Effector CD4-positive, alpha-beta T cell (primary cell): ENCODE data around the gene NCEH1.

Experiments used
- DNase-seq: peaks from one replicate; pipeline ENCODE4 v3.0.0-alpha.2; 2020

Gene NCEH1

GRCh38 chr3:172643506-172644179 is 67.2 kb downstream of the NCEH1 start:
- no peak for DNase-seq

DNA sequence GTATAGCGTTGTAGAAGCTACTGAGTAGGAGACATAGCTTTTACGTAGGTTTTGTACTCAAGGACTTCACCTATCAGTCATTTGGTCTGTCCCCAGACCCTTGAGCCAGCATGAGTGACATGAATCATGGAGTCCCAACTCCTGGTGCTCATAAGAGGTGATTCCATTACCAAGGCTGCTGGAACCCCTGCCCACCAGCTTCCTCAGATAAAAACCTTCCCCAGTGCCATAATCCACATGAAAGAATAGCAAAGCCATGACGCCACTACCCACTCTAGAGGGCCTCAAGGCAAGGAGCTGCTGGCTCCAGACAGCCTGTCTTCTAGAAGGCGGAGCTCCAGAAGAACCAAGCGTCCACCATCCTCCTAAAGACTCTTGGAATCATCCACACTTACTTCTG is 69.6 kb downstream of the NCEH1 start:
- DNase-seq, result no peak

- DNase-seq, result no peak
Observed at GRCh38 chr3:172640751-172641150, 70.1 kb downstream of the NCEH1 start.

- no peak for DNase-seq
Observed at GRCh38 chr3:172635588-172635987, 75.3 kb downstream of the NCEH1 start.

DNA sequence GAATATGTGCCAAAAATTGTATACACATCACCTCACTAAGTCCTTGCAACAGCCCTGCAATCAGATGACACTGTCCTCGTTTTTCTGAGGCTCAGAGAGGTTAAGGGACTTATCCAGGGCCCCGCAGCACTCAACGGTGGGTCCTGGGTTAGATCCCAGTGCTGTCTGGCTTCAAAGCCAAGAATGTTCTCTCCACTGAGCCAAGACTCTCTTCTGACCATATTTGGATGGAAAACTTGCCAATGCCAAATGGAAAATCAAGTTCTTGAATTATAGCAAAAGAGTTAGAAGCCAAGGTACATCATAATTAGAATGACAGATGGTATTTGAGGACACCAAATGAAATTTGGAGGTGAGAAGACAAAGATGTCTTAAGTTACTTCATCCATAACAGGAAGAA is 75.9 kb downstream of the NCEH1 start:
- no peak for DNase-seq

DNA sequence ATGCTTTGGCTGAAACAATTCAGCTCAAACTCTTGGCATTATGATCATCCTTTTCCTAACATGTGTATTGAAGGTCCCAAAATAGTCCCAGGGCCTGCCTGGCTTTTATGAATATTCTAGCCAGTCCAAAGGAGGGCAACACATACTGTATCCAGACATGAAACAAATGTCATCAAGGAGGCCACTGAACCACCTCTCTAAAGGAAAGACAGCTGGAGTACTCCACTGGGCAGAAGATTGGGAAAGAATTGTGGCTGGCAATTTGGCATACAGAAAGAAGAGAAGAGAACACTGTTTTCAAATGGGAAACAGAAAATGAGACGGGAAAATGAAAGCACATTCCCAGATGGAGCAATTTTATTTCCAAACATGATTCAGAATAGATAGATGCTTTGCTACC is 80.6 kb downstream of the NCEH1 start:
- DNase-seq, result no peak

- DNase-seq, result no peak
Observed at GRCh38 chr3:172629470-172629869, 81.4 kb downstream of the NCEH1 start.

DNA sequence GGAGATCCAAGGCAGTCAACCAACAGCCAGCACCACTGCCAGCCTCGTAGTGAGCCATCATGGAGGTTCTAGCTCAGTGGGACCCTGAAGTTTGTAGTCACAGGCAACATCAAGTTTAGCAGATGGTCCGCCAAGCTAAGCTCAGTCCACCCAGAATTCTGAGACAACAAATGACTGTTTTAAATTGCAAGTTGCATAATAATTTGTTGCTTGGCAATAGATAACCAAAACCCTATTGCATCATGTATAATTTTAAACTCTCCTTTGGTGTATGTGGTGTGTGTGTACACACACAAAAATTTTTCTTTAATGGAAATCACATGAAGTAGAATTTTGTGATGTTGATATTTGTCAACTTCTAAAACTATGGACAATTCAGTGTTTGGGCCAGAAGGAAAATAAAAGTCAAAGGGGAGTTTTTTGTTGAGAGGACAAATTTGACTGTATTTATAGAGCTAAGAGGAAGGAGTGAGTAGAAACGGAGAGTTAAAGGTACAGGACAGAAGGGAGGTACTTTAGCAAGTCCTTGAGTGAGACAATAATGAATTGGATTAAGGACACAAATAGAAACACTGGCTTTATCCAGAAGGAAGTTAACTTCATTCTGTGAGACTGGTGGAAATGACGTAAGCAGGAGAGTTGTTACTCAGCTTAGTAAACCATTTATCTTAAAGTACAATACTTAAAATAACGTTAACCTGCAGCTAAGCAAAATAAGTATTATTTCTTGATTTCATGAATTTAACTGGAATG is 83.6 kb downstream of the NCEH1 start:
- no peak for DNase-seq

- no peak for DNase-seq
Observed at GRCh38 chr3:172626021-172626640, 84.7 kb downstream of the NCEH1 start.

GRCh38 chr3:172625404-172625803 is 85.5 kb downstream of the NCEH1 start:
- DNase-seq, result no peak

DNA sequence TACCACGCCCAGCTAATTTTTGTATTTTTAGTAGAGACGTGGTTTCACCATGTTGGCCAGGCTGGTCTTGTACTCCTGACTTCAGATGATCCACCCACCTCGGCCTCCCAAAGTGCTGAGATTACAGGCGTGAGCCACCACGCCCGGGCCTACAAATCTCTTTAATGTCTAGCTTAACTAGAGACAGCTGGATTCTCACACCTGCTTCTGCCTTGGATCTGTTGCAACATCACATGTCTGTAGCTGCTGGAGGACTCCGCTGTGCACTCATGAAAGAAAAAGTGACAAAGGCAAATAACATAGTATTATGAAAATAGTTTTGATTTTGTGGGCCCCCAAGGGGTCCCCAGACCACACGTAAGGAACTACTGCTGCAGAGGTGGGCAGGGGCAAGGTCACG is 85.9 kb downstream of the NCEH1 start:
- DNase-seq, result no peak

- peak; percentile 20 for DNase-seq
Observed at GRCh38 chr3:172622916-172623700, 87.8 kb downstream of the NCEH1 start.

DNA sequence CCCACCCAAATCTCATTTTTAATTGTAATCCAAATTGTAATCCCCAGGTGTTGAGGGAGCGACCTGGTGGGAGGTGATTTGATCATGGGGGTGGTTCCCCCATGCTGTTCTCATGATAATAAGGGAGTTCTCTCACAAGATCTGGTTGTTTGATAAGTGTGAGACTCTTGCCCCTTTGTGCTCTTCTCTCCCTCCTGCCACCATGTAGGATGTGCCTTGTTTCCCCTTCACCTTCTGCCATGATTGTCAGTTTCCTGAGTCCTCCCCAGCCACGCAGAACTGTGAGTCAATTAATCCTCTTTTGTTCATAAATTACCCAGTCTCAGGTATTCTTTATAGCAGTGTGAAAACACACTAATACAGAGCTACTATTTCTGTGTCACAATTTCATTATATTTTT is 88.7 kb downstream of the NCEH1 start:
- no peak for DNase-seq

GRCh38 chr3:172617976-172618375 is 92.9 kb downstream of the NCEH1 start:
- DNase-seq, result no peak

- DNase-seq, result no peak
Observed at GRCh38 chr3:172617013-172617706, 93.7 kb downstream of the NCEH1 start.

GRCh38 chr3:172616031-172616461 is 94.8 kb downstream of the NCEH1 start:
- no peak for DNase-seq

DNA sequence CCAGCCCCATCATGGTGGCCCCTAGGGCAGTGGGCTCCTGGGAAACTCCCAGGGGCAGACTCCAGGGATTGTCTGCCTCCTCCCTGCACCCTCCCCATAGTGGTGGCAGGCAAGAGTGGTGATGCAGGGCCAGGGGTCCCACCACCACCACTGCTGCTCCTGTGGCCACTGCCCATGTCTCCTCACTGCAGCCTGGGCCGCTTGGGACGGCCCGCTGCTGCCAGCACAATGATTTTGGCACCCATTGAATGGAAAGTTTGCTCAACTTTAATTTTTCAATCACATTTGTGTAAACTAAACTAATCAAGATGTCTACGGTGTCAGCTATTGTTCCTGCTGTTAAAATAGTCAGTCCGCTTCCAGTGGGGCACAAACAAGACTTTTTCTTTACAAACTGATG is 95.6 kb downstream of the NCEH1 start:
- DNase-seq, result no peak

DNA sequence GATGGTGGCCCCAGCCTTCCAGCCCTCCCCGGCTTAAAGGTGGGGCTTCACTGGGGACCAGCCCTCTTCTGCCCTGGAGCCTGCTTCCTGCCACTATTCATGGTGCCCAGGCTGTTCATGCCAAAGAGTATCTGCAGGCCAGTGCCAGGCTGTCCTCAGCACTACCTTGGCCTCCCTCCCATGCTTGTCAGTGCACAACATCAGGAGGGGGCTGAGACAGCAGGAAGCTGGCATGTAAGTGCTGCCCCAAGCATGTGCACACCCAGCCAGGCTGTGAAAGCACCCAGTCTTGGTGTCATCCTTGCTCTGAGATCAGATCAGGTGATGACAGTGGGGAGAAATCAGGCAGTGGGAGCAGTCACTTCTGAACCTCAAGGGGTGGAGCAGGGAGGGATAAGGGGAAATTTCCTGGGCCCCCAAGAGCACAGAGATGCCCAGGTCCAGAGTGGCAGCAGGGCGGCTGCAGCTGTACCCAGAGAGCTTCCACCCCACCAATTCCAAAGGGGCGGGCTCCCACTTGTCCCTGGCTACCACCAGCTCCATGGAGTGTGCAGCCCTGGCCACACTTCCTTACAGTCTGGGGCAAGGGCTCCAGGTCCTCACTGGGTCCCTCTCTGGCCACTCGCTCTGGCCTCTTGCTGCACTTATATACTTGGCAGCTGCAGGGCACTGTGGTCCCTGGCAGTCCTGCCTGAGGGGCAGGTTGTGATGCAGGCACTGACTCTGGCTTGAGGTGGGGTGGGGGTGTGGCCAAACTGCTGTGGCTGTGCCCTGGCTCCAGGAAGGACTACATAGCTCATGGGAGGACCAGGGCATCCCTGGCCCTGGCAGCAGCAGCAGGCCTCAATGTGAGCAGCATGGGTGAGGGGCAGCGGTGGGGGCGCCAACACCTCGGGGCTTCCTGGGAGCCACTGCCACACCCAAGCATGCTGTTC is 96.3 kb downstream of the NCEH1 start:
- DNase-seq, result no peak

- DNase-seq, result no peak
Observed at GRCh38 chr3:172613845-172614244, 97.0 kb downstream of the NCEH1 start.

- no peak for DNase-seq
Observed at GRCh38 chr3:172612871-172613678, 97.8 kb downstream of the NCEH1 start.

GRCh38 chr3:172609750-172610149 is 101.1 kb downstream of the NCEH1 start:
- DNase-seq, result no peak
